ENCODE results near the gene FBXO2. TPM values are rescaled to one million over a fixed set of nuclear protein-coding genes. Genes with fewer than 3 reads are reported as not detected.

The FBXO2 gene
- total RNA-seq, 4 donors from 2014 or later, result 1.7 to 7.4 (median 2.8) TPM

- TF ChIP-seq POLR2A (IDR thresholded peaks at IDR 0.05), result no peak
- no peak for TF ChIP-seq CTCF (IDR thresholded peaks at IDR 0.05)
- H3K36me3 ChIP-seq, result no peaks in the 10 kb centered on the region
- peaks cover 0 to 2% of the 10 kb centered on the region in 2 donors for H3K27me3 ChIP-seq
- peak overlapping the region; percentile 65 to 87 (median 76) for H3K4me3 ChIP-seq
- peaks cover 0 to 31% (median 11%) of the 10 kb centered on the region in 4 donors for H3K4me1 ChIP-seq
- H3K27ac ChIP-seq, result peak overlapping the region in 3 of 4 donors; percentile 33 to 69 (median 61)
- no peaks in the 10 kb centered on the region for H3K9me3 ChIP-seq
- no peak for DNase-seq
Observed at GRCh38 chr1:11654939-11655808, 945 bp upstream of the FBXO2 start.

GRCh38 chr1:11653861-11654136 is 430 bp downstream of the FBXO2 start:
- TF ChIP-seq CTCF (IDR thresholded peaks at IDR 0.05) (no peak), POLR2A (IDR thresholded peaks at IDR 0.05) (no peak)
- Histone ChIP-seq H3K4me1 (peaks cover 4 to 45% (median 18%) of the 10 kb centered on the region in 4 donors), H3K27me3 (peaks cover 0 to 8% of the 10 kb centered on the region in 2 donors), H3K27ac (peak overlapping the region in 3 of 4 donors; percentile 61 to 69 (median 67)), H3K4me3 (peak overlapping the region; percentile 65 to 87 (median 76)), H3K9me3 (no peaks in the 10 kb centered on the region), H3K36me3 (no peaks in the 10 kb centered on the region)
- DNase-seq, result no peak

GRCh38 chr1:11653101-11653860 is 948 bp downstream of the FBXO2 start:
- TF ChIP-seq CTCF (IDR thresholded peaks at IDR 0.05), result no peak
- no peak for TF ChIP-seq POLR2A (IDR thresholded peaks at IDR 0.05)
- DNase-seq, result peak in 2 of 3 donors; percentile 52 to 74
- H3K27ac ChIP-seq, result no peak overlapping the region
- H3K4me1 ChIP-seq, result peaks cover 4 to 49% (median 18%) of the 10 kb centered on the region in 4 donors
- peaks cover 0 to 8% of the 10 kb centered on the region in 2 donors for H3K27me3 ChIP-seq
- no peaks in the 10 kb centered on the region for H3K36me3 ChIP-seq
- no peaks in the 10 kb centered on the region for H3K9me3 ChIP-seq
- no peak overlapping the region for H3K4me3 ChIP-seq

GRCh38 chr1:11652203-11652780 is 1.9 kb downstream of the FBXO2 start:
- DNase-seq, result no peak
- Histone ChIP-seq H3K4me1 (peaks cover 4 to 49% (median 18%) of the 10 kb centered on the region in 4 donors), H3K27me3 (peaks cover 0 to 8% of the 10 kb centered on the region in 2 donors), H3K4me3 (no peak overlapping the region), H3K36me3 (no peaks in the 10 kb centered on the region), H3K9me3 (no peaks in the 10 kb centered on the region), H3K27ac (no peak overlapping the region)
- no peak for TF ChIP-seq CTCF (IDR thresholded peaks at IDR 0.05)

- H3K4me1 ChIP-seq, result peaks cover 4 to 49% (median 18%) of the 10 kb centered on the region in 4 donors
- peak overlapping the region in 2 of 4 donors; percentile 34 to 42 for H3K4me3 ChIP-seq
- H3K27ac ChIP-seq, result peak overlapping the region in 1 of 4 donors; percentile 63
Observed at GRCh38 chr1:11651017-11651416, 3.2 kb downstream of the FBXO2 start.

More at GRCh38 chr1:11651017-11651416, 3.2 kb downstream of the FBXO2 start:
- no peaks in the 10 kb centered on the region for H3K9me3 ChIP-seq
- peaks cover 0 to 8% of the 10 kb centered on the region in 2 donors for H3K27me3 ChIP-seq
- DNase-seq, result no peak
- H3K36me3 ChIP-seq, result no peaks in the 10 kb centered on the region
- no peak for TF ChIP-seq CTCF (IDR thresholded peaks at IDR 0.05)

Data from Peyer's patch (tissue), 4 donors.